Measurements from ENCODE around the gene TTC16.
"Not testable (repeated sequence)": the region's sequence is repeated elsewhere in the genome, so short reads cannot be mapped to it uniquely, and the experiment has no call there.

- not testable (repeated sequence) for TF ChIP-seq CTCF, POLR2A (IDR thresholded peaks at IDR 0.05)
Observed at GRCh38 chr9:127780909-127781308, 65.0 kb downstream of the TTC16 start.
